SK-N-SH (cell line): ENCODE measurements around the gene CEL. TPM values are rescaled to one million over a fixed set of nuclear protein-coding genes. Genes with fewer than 3 reads are reported as not detected.
"Not testable (repeated sequence)": the region's sequence is repeated elsewhere in the genome, so short reads cannot be mapped to it uniquely, and the experiment has no call there.

ENCODE experiments used
- CTCF ChIA-PET: fragments of 300-600, 350-600 bp; formaldehyde crosslinking; extraction: SDS; loops from one replicate; lab custom pipeline; 2021; lab: Yijun Ruan, JAX
- POLR2A ChIA-PET: fragments of 350-600 bp; sonication (Branson Sonifier 250); formaldehyde crosslinking; extraction: SDS; loops from one replicate; lab custom pipeline; 2020; ENCODE audit warnings: antibody characterized with exemption, inconsistent platforms; lab: Yijun Ruan, JAX
- DNase-seq: peaks from one replicate; pipeline ENCODE4 v3.0.0; 2012
- H2AFZ ChIP-seq: fragments of 200-600 bp; sonication (generic); 2 replicates; pipeline ENCODE4 v1.8.1; 2016; ENCODE audit warnings: antibody characterized with exemption, mild to moderate bottlenecking, low read depth
- H3F3A ChIP-seq: fragments of 200-600 bp; sonication (generic); replicated peaks from 2 replicates; pipeline ENCODE3; 2016; ENCODE audit warnings: antibody characterized with exemption, mild to moderate bottlenecking; ENCODE audit not compliant: insufficient read depth
- H3K27ac ChIP-seq, 2 experiments: fragments of 200-500 bp in 1 of 2; fragments of 200-600 bp in 1 of 2; sonication (Bioruptor generic) in 1 of 2; sonication (generic), shearing (Covaris generic) in 1 of 2; 2 replicates each; pipeline versions ENCODE4 v1.5.1 to v1.6.1; 2014 to 2016; ENCODE audit warnings: low read depth in 2 of 2, inconsistent platforms in 1 of 2, low read length in 1 of 2, mild to moderate bottlenecking in 1 of 2, mixed read lengths in 1 of 2
- H3K27me3 ChIP-seq: fragments of 200-600 bp; sonication (generic), shearing (Covaris generic); 2 replicates; pipeline ENCODE4 v1.6.1; 2016; ENCODE audit warnings: mixed run types; ENCODE audit not compliant: insufficient read depth
- H3K36me3 ChIP-seq, 2 experiments: fragments of 200-500 bp in 1 of 2; fragments of 200-600 bp in 1 of 2; sonication (Bioruptor generic) in 1 of 2; sonication (generic) in 1 of 2; replicated peaks in 1 of 2; 2 replicates each; pipeline versions ENCODE3 to v1.5.1; 2014 to 2016; ENCODE audit warnings: low read length in 1 of 2, mild to moderate bottlenecking in 1 of 2; ENCODE audit not compliant: insufficient read depth in 2 of 2, control insufficient read depth in 1 of 2
- H3K4me1 ChIP-seq, 2 experiments: fragments of 200-500 bp in 1 of 2; fragments of 200-600 bp in 1 of 2; sonication (Bioruptor generic) in 1 of 2; sonication (generic), shearing (Covaris generic) in 1 of 2; 2 replicates each; pipeline versions ENCODE4 v1.5.1 to v1.6.1; 2014 to 2016; ENCODE audit warnings: low read depth in 1 of 2, low read length in 1 of 2, mixed run types in 1 of 2; ENCODE audit not compliant: insufficient read depth in 2 of 2, control insufficient read depth in 1 of 2
- H3K4me2 ChIP-seq: fragments of 200-600 bp; sonication (generic), shearing (Covaris generic); 2 replicates; pipeline ENCODE4 v1.6.1; 2017; ENCODE audit warnings: mixed run types
- H3K4me3 ChIP-seq, 2 experiments: fragments of 200-500 bp in 1 of 2; fragments of 200-600 bp in 1 of 2; sonication (Bioruptor generic) in 1 of 2; sonication (generic), shearing (Covaris generic) in 1 of 2; 2 replicates each; pipeline versions ENCODE4 v1.5.1 to v1.8.1; 2014 to 2016; ENCODE audit warnings: low read depth in 2 of 2, inconsistent platforms in 1 of 2, low read length in 1 of 2, mild to moderate bottlenecking in 1 of 2, mixed read lengths in 1 of 2, moderate library complexity in 1 of 2
- H3K79me2 ChIP-seq: fragments of 200-600 bp; sonication (generic); 2 replicates; pipeline ENCODE4 v1.8.1; 2017; ENCODE audit warnings: mild to moderate bottlenecking; ENCODE audit not compliant: insufficient read depth
- H3K9ac ChIP-seq: fragments of 200-600 bp; sonication (generic); 2 replicates; pipeline ENCODE4 v1.6.1; 2017; ENCODE audit warnings: mixed run types
- H3K9me2 ChIP-seq: fragments of 200-600 bp; sonication (generic); 2 replicates; pipeline ENCODE4 v1.6.1; 2017; ENCODE audit warnings: mixed run types
- H3K9me3 ChIP-seq: fragments of 200-600 bp; sonication (generic); 2 replicates; pipeline ENCODE4 v1.6.1; 2017; ENCODE audit warnings: mixed run types, mild to moderate bottlenecking, moderate library complexity
- H4K20me1 ChIP-seq: fragments of 200-600 bp; sonication (generic); 2 replicates; pipeline ENCODE4 v1.6.1; 2017; ENCODE audit warnings: mild to moderate bottlenecking, mixed run types; ENCODE audit not compliant: insufficient read depth
- POLR2AphosphoS5 ChIP-seq: IDR thresholded peaks from 2 replicates; pipeline ENCODE4 v1.6.1; 2012; ENCODE audit warnings: low read depth, low read length
- WGBS: methylation state at CpG from one replicate; pipeline ENCODE4 v1.1.6; 2017; ENCODE audit warnings: low lambda C conversion rate; 5-methylcytosine and 5-hydroxymethylcytosine counted together
- polyA plus RNA-seq, 3 experiments: library from polyadenylated mRNA; depleted of rRNA; stranded (reverse); fragments of >200 nt; gene quantifications; 2 replicates each; pipeline ENCODE4 v1.2.3, GENCODE V29; 2012
- TF ChIP-seq, protein P1 (sequence below): IDR thresholded peaks from 2 replicates; pipeline ENCODE4; 2012
- TF ChIP-seq, protein P2 (sequence below): IDR thresholded peaks from 2 replicates; pipeline ENCODE4 v1.4.0; 2012; ENCODE audit warnings: low read depth, borderline replicate concordance

Gene CEL
- polyA plus RNA-seq, 1 of the 3 experiments (the other 2 are of a cell fraction): 0.87 TPM

DNA sequence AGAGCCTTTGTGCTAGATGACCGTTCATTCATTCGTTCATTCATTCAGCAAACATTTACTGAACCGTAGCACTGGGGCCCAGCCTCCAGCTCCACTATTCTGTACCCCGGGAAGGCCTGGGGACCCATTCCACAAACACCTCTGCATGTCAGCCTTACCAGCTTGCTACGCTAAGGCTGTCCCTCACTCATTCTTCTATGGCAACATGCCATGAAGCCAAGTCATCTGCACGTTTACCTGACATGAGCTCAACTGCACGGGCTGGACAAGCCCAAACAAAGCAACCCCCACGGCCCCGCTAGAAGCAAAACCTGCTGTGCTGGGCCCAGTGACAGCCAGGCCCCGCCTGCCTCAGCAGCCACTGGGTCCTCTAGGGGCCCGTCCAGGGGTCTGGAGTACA is 6.0 kb downstream of the CEL start (continued):
- TF ChIP-seq, protein P1, sequence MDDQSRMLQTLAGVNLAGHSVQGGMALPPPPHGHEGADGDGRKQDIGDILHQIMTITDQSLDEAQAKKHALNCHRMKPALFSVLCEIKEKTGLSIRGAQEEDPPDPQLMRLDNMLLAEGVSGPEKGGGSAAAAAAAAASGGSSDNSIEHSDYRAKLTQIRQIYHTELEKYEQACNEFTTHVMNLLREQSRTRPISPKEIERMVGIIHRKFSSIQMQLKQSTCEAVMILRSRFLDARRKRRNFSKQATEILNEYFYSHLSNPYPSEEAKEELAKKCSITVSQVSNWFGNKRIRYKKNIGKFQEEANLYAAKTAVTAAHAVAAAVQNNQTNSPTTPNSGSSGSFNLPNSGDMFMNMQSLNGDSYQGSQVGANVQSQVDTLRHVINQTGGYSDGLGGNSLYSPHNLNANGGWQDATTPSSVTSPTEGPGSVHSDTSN: no peak
- TF ChIP-seq, protein P2, sequence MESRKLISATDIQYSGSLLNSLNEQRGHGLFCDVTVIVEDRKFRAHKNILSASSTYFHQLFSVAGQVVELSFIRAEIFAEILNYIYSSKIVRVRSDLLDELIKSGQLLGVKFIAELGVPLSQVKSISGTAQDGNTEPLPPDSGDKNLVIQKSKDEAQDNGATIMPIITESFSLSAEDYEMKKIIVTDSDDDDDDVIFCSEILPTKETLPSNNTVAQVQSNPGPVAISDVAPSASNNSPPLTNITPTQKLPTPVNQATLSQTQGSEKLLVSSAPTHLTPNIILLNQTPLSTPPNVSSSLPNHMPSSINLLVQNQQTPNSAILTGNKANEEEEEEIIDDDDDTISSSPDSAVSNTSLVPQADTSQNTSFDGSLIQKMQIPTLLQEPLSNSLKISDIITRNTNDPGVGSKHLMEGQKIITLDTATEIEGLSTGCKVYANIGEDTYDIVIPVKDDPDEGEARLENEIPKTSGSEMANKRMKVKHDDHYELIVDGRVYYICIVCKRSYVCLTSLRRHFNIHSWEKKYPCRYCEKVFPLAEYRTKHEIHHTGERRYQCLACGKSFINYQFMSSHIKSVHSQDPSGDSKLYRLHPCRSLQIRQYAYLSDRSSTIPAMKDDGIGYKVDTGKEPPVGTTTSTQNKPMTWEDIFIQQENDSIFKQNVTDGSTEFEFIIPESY: no peak
- no peak for TF ChIP-seq POLR2AphosphoS5

GRCh38 chr9:133068431-133068830 is 6.7 kb downstream of the CEL start:
- H3K4me3 ChIP-seq, POLR2A ChIA-PET, H4K20me1 ChIP-seq, H3F3A ChIP-seq, H3K27ac ChIP-seq, H3K9me3 ChIP-seq, DNase-seq, H3K9me2 ChIP-seq, H3K27me3 ChIP-seq, H3K79me2 ChIP-seq, H3K4me2 ChIP-seq, H3K9ac ChIP-seq, H3K4me1 ChIP-seq, H2AFZ ChIP-seq, H3K36me3 ChIP-seq, CTCF ChIA-PET: not testable (repeated sequence)
- no CpG with 5 or more reads among the region's 15 CpGs for WGBS

DNA sequence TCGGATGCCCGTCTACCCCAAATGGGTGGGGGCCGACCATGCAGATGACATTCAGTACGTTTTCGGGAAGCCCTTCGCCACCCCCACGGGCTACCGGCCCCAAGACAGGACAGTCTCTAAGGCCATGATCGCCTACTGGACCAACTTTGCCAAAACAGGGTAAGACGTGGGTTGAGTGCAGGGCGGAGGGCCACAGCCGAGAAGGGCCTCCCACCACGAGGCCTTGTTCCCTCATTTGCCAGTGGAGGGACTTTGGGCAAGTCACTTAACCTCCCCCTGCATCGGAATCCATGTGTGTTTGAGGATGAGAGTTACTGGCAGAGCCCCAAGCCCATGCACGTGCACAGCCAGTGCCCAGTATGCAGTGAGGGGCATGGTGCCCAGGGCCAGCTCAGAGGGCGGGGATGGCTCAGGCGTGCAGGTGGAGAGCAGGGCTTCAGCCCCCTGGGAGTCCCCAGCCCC is 8.8 kb downstream of the CEL start:
- H3K79me2 ChIP-seq, H2AFZ ChIP-seq, H3K9ac ChIP-seq, POLR2A ChIA-PET, DNase-seq, H3K9me3 ChIP-seq, H4K20me1 ChIP-seq, CTCF ChIA-PET, H3K27me3 ChIP-seq, H3K9me2 ChIP-seq, H3K27ac ChIP-seq, H3K4me1 ChIP-seq, H3K4me2 ChIP-seq, H3F3A ChIP-seq, H3K4me3 ChIP-seq, H3K36me3 ChIP-seq: not testable (repeated sequence)
- WGBS: 91% methylated on average over 7 of the region's 17 CpGs

- POLR2A ChIA-PET, H3K79me2 ChIP-seq, CTCF ChIA-PET, H3K9me2 ChIP-seq, H2AFZ ChIP-seq, H3K4me2 ChIP-seq, DNase-seq, H3F3A ChIP-seq, H3K9me3 ChIP-seq, H4K20me1 ChIP-seq, H3K9ac ChIP-seq, H3K36me3 ChIP-seq, H3K27me3 ChIP-seq, H3K27ac ChIP-seq, H3K4me1 ChIP-seq, H3K4me3 ChIP-seq: not testable (repeated sequence)
- WGBS: 62% methylated on average over 6 of the region's 31 CpGs
Observed at GRCh38 chr9:133070985-133071384, 9.2 kb downstream of the CEL start.
